Mesenchymal stem cell (in vitro differentiated cells and primary cell): ENCODE measurements around the gene CD28.

Experiments used
- DNase-seq: peaks from one replicate; pipeline ENCODE4 v3.0.0-alpha.2; 2013
- H2AFZ ChIP-seq: one replicate; pipeline ENCODE4 v1.6.1; 2013; ENCODE audit warnings: low read depth, mild to moderate bottlenecking, control low read depth, inconsistent platforms, low read length, moderate library complexity
- H2AK5ac ChIP-seq: 2 replicates; pipeline ENCODE4 v1.6.1; 2013; ENCODE audit warnings: low read length, moderate library complexity, mild to moderate bottlenecking, inconsistent platforms; ENCODE audit not compliant: severe bottlenecking
- H2BK120ac ChIP-seq: one replicate; pipeline ENCODE4 v1.6.1; 2013; ENCODE audit warnings: low read depth, mild to moderate bottlenecking, inconsistent platforms, low read length, moderate library complexity
- H2BK12ac ChIP-seq, 2 experiments: one replicate each; pipeline ENCODE4 v1.6.1; 2013; ENCODE audit warnings: inconsistent platforms in 2 of 2, low read length in 2 of 2, mild to moderate bottlenecking in 2 of 2, moderate library complexity in 2 of 2, control low read depth in 1 of 2
- H2BK15ac ChIP-seq: one replicate; pipeline ENCODE4 v1.6.1; 2013; ENCODE audit warnings: mild to moderate bottlenecking, low read depth, inconsistent platforms; ENCODE audit not compliant: poor library complexity, severe bottlenecking
- H2BK5ac ChIP-seq: 2 replicates; pipeline ENCODE4 v1.6.1; 2013; ENCODE audit warnings: low read depth, mild to moderate bottlenecking, low read length, control low read depth, inconsistent platforms; ENCODE audit not compliant: poor library complexity, severe bottlenecking
- H3K14ac ChIP-seq, 2 experiments: one replicate each; pipeline ENCODE4 v1.6.1; 2013; ENCODE audit warnings: inconsistent platforms in 2 of 2, low read length in 2 of 2, control low read depth in 1 of 2, mild to moderate bottlenecking in 1 of 2, moderate library complexity in 1 of 2
- H3K18ac ChIP-seq, 2 experiments: one replicate each; pipeline ENCODE4 v1.6.1; 2013; ENCODE audit warnings: inconsistent platforms in 2 of 2, low read length in 2 of 2, control low read depth in 1 of 2, low read depth in 1 of 2, mild to moderate bottlenecking in 1 of 2
- H3K23ac ChIP-seq, 2 experiments: one replicate each; pipeline ENCODE4 v1.6.1; 2013; ENCODE audit warnings: inconsistent platforms in 2 of 2, low read length in 2 of 2, mild to moderate bottlenecking in 2 of 2, moderate library complexity in 2 of 2, control low read depth in 1 of 2
- H3K27ac ChIP-seq: 2 replicates; pipeline ENCODE4 v1.5.1; 2013; ENCODE audit warnings: mild to moderate bottlenecking, moderate library complexity, low read length, control low read depth, inconsistent platforms; ENCODE audit not compliant: poor library complexity, severe bottlenecking
- H3K27me3 ChIP-seq, 2 experiments: 2 replicates each; pipeline versions ENCODE4 v1.6.1 to v1.7.0; 2013; ENCODE audit warnings: low read length in 2 of 2, mild to moderate bottlenecking in 2 of 2, moderate library complexity in 2 of 2, control low read depth in 1 of 2, inconsistent platforms in 1 of 2; ENCODE audit not compliant: control insufficient read depth in 1 of 2, insufficient read depth in 1 of 2
- H3K36me3 ChIP-seq, 2 experiments: 2 replicates each; pipeline versions ENCODE4 v1.6.1 to v1.7.0; 2013; ENCODE audit warnings: low read length in 2 of 2, control low read depth in 1 of 2, inconsistent platforms in 1 of 2, low read depth in 1 of 2, mild to moderate bottlenecking in 1 of 2; ENCODE audit not compliant: insufficient read depth in 2 of 2, control insufficient read depth in 1 of 2
- H3K4ac ChIP-seq, 2 experiments: one replicate each; pipeline ENCODE4 v1.6.1; 2013; ENCODE audit warnings: inconsistent platforms in 2 of 2, low read length in 2 of 2, mild to moderate bottlenecking in 2 of 2, moderate library complexity in 2 of 2, control low read depth in 1 of 2, low read depth in 1 of 2
- H3K4me1 ChIP-seq: 2 replicates; pipeline ENCODE4 v1.6.1; 2013; ENCODE audit warnings: low read depth, low read length, control low read depth; ENCODE audit not compliant: control insufficient read depth, insufficient read depth
- H3K4me2 ChIP-seq: 2 replicates; pipeline ENCODE4 v1.6.1; 2013; ENCODE audit warnings: low read length, mild to moderate bottlenecking, inconsistent platforms; ENCODE audit not compliant: poor library complexity, severe bottlenecking
- H3K4me3 ChIP-seq, 2 experiments: 2 replicates each; pipeline versions ENCODE4 v1.5.1 to v1.7.0; 2013; ENCODE audit warnings: low read length in 2 of 2, mild to moderate bottlenecking in 2 of 2, control low read depth in 1 of 2, low read depth in 1 of 2; ENCODE audit not compliant: insufficient read depth in 1 of 2
- H3K79me1 ChIP-seq: replicated peaks from 2 replicates; pipeline ENCODE4 v1.6.1; 2013; ENCODE audit warnings: mild to moderate bottlenecking, control low read depth, low read length, inconsistent platforms; ENCODE audit not compliant: poor library complexity, severe bottlenecking
- H3K9ac ChIP-seq: 2 replicates; pipeline ENCODE4 v1.7.0; 2013; ENCODE audit warnings: mild to moderate bottlenecking, low read length, moderate library complexity
- H3K9me3 ChIP-seq: 2 replicates; pipeline ENCODE4 v1.7.0; 2013; ENCODE audit warnings: mild to moderate bottlenecking, low read length; ENCODE audit not compliant: control insufficient read depth
- H4K8ac ChIP-seq: one replicate; pipeline ENCODE4 v1.6.1; 2013; ENCODE audit warnings: inconsistent platforms, mild to moderate bottlenecking, low read length, moderate library complexity
- H4K91ac ChIP-seq: one replicate; pipeline ENCODE4 v1.6.1; 2013; ENCODE audit warnings: mild to moderate bottlenecking, low read length, inconsistent platforms
- WGBS: methylation state at CpG from one replicate; pipeline ENCODE4 v1.1.7; 2013; ENCODE audit warnings: mixed read lengths; 5-methylcytosine and 5-hydroxymethylcytosine counted together

Gene CD28

GRCh38 chr2:203669820-203670219 is 36.6 kb upstream of the CD28 start:
- 0% methylated on average over 1 of the region's 2 CpGs for WGBS
- no peaks in the 10 kb centered on the region for H3K79me1 ChIP-seq
- H2BK120ac ChIP-seq: no peak overlapping the region
- no peak overlapping the region for H3K4me2 ChIP-seq
- H3K9me3 ChIP-seq: no peaks in the 10 kb centered on the region
- H3K27me3 ChIP-seq: no peaks in the 10 kb centered on the region
- peak; percentile 83 for DNase-seq
- no peak overlapping the region for H2BK12ac ChIP-seq
- H3K4ac ChIP-seq: no peak overlapping the region
- H3K36me3 ChIP-seq: no peaks in the 10 kb centered on the region
- H3K23ac ChIP-seq: no peak overlapping the region
- H3K4me3 ChIP-seq: no peak overlapping the region
- no peak overlapping the region for H3K27ac ChIP-seq
- no peak overlapping the region for H2BK15ac ChIP-seq
- no peak overlapping the region for H3K9ac ChIP-seq
- H4K91ac ChIP-seq: no peak overlapping the region
- no peak overlapping the region for H2AFZ ChIP-seq
- no peak overlapping the region for H2BK5ac ChIP-seq
- no peak overlapping the region for H4K8ac ChIP-seq
- H3K14ac ChIP-seq: no peak overlapping the region
- H3K4me1 ChIP-seq: no peaks in the 10 kb centered on the region
- no peak overlapping the region for H3K18ac ChIP-seq
- H2AK5ac ChIP-seq: no peak overlapping the region

- no peak overlapping the region for H3K27ac ChIP-seq
- H3K27me3 ChIP-seq: no peaks in the 10 kb centered on the region
- H3K36me3 ChIP-seq: no peaks in the 10 kb centered on the region
- H2BK12ac ChIP-seq: no peak overlapping the region
- no peak overlapping the region for H2BK5ac ChIP-seq
- no peak overlapping the region for H3K14ac ChIP-seq
- H4K8ac ChIP-seq: no peak overlapping the region
- H3K18ac ChIP-seq: peak overlapping the region in 1 of 2 experiments; percentile 21
- H4K91ac ChIP-seq: no peak overlapping the region
- H3K23ac ChIP-seq: no peak overlapping the region
- H2AK5ac ChIP-seq: peak overlapping the region; percentile 54
- no peak overlapping the region for H3K4me2 ChIP-seq
- H3K4ac ChIP-seq: no peak overlapping the region
- H2AFZ ChIP-seq: no peak overlapping the region
- no peak overlapping the region for H2BK120ac ChIP-seq
- no peaks in the 10 kb centered on the region for H3K9me3 ChIP-seq
- no peak overlapping the region for H2BK15ac ChIP-seq
- H3K4me1 ChIP-seq: no peaks in the 10 kb centered on the region
- no peak overlapping the region for H3K9ac ChIP-seq
- no peak overlapping the region for H3K4me3 ChIP-seq
- peak; percentile 42 for DNase-seq
- H3K79me1 ChIP-seq: no peaks in the 10 kb centered on the region
Observed at GRCh38 chr2:203670939-203671338, 35.5 kb upstream of the CD28 start.

GRCh38 chr2:203671876-203672275 is 34.6 kb upstream of the CD28 start:
- WGBS: 100% methylated on average over 1 of the region's 1 CpG
- Histone ChIP-seq H3K4ac (no peak overlapping the region), H3K9ac (no peak overlapping the region), H3K9me3 (no peaks in the 10 kb centered on the region), H2BK12ac (no peak overlapping the region), H3K23ac (no peak overlapping the region), H3K79me1 (no peaks in the 10 kb centered on the region), H3K4me3 (no peak overlapping the region), H2AK5ac (no peak overlapping the region), H2AFZ (no peak overlapping the region), H2BK120ac (peak overlapping the region; percentile 73), H3K27me3 (no peaks in the 10 kb centered on the region), H4K91ac (no peak overlapping the region), H3K4me1 (no peaks in the 10 kb centered on the region), H2BK5ac (no peak overlapping the region), H3K18ac (no peak overlapping the region), H3K36me3 (no peaks in the 10 kb centered on the region), H2BK15ac (no peak overlapping the region), H4K8ac (no peak overlapping the region), H3K14ac (no peak overlapping the region), H3K27ac (no peak overlapping the region), H3K4me2 (no peak overlapping the region)
- no peak for DNase-seq

GRCh38 chr2:203672856-203673255 is 33.6 kb upstream of the CD28 start:
- Histone ChIP-seq H2BK15ac (no peak overlapping the region), H3K9ac (no peak overlapping the region), H3K18ac (no peak overlapping the region), H3K4me3 (no peak overlapping the region), H4K91ac (no peak overlapping the region), H2BK12ac (no peak overlapping the region), H3K27me3 (no peaks in the 10 kb centered on the region), H3K4ac (no peak overlapping the region), H3K27ac (no peak overlapping the region), H4K8ac (no peak overlapping the region), H2AFZ (no peak overlapping the region), H3K9me3 (no peaks in the 10 kb centered on the region), H3K4me2 (no peak overlapping the region), H3K4me1 (no peaks in the 10 kb centered on the region), H3K14ac (no peak overlapping the region), H3K23ac (no peak overlapping the region), H3K79me1 (no peaks in the 10 kb centered on the region), H2BK5ac (no peak overlapping the region), H2BK120ac (no peak overlapping the region), H3K36me3 (no peaks in the 10 kb centered on the region), H2AK5ac (no peak overlapping the region)
- no peak for DNase-seq
- 100% methylated on average over 2 of the region's 3 CpGs for WGBS
